Duodenal mucosa (tissue), 2 donors: ENCODE results near the gene LEO1.

Experiments used
- H3K27ac ChIP-seq: one replicate; pipeline ENCODE4 v1.7.0; 2013; ENCODE audit warnings: low read depth, low read length
- H3K27me3 ChIP-seq, 2 donors: one replicate each; pipeline ENCODE4 v1.7.0; 2013; ENCODE audit warnings: low read length in 2 of 2, control low read depth in 1 of 2; ENCODE audit not compliant: insufficient read depth in 2 of 2, control insufficient read depth in 1 of 2
- H3K36me3 ChIP-seq, 2 donors: one replicate each; pipeline ENCODE4 v1.7.0; 2013; ENCODE audit warnings: low read length in 2 of 2, control low read depth in 1 of 2; ENCODE audit not compliant: insufficient read depth in 2 of 2, control insufficient read depth in 1 of 2
- H3K4me1 ChIP-seq, 2 donors: one replicate each; pipeline ENCODE4 v1.7.0; 2013; ENCODE audit warnings: low read length in 2 of 2, control low read depth in 1 of 2; ENCODE audit not compliant: insufficient read depth in 2 of 2, control insufficient read depth in 1 of 2
- H3K4me3 ChIP-seq, 2 donors: one replicate each; pipeline ENCODE4 v1.7.0; 2013; ENCODE audit warnings: low read length in 2 of 2, low read depth in 1 of 2
- H3K9ac ChIP-seq, 2 donors: one replicate each; pipeline ENCODE4 v1.7.0; 2013; ENCODE audit warnings: low read length in 2 of 2, low read depth in 1 of 2
- H3K9me3 ChIP-seq, 2 donors: one replicate each; pipeline ENCODE4 v1.7.0; 2013; ENCODE audit warnings: low read length in 2 of 2, control low read depth in 1 of 2; ENCODE audit not compliant: control insufficient read depth in 1 of 2

The LEO1 gene

GRCh38 chr15:52013151-52013791 is 41.7 kb upstream of the LEO1 start:
- H3K9me3 ChIP-seq = no peaks in the 10 kb centered on the region
- peaks cover 0 to 8% of the 10 kb centered on the region in 2 donors for H3K4me1 ChIP-seq
- H3K4me3 ChIP-seq = no peak overlapping the region
- no peaks in the 10 kb centered on the region for H3K36me3 ChIP-seq
- H3K27ac ChIP-seq = no peak overlapping the region
- H3K9ac ChIP-seq = no peak overlapping the region
- no peaks in the 10 kb centered on the region for H3K27me3 ChIP-seq

GRCh38 chr15:52012210-52012609 is 40.6 kb upstream of the LEO1 start:
- Histone ChIP-seq H3K36me3 (no peaks in the 10 kb centered on the region), H3K9ac (no peak overlapping the region), H3K27me3 (no peaks in the 10 kb centered on the region), H3K27ac (no peak overlapping the region), H3K4me3 (no peak overlapping the region), H3K4me1 (peaks cover 0 to 8% of the 10 kb centered on the region in 2 donors), H3K9me3 (no peaks in the 10 kb centered on the region)

GRCh38 chr15:52011711-52012144 is 40.1 kb upstream of the LEO1 start:
- no peak overlapping the region for H3K27ac ChIP-seq
- H3K4me1 ChIP-seq = peaks cover 5 to 13% of the 10 kb centered on the region in 2 donors
- H3K27me3 ChIP-seq = no peaks in the 10 kb centered on the region
- no peaks in the 10 kb centered on the region for H3K36me3 ChIP-seq
- H3K4me3 ChIP-seq = no peak overlapping the region
- no peaks in the 10 kb centered on the region for H3K9me3 ChIP-seq
- H3K9ac ChIP-seq = no peak overlapping the region

- Histone ChIP-seq H3K9me3 (no peaks in the 10 kb centered on the region), H3K4me3 (no peak overlapping the region), H3K27me3 (no peaks in the 10 kb centered on the region), H3K27ac (no peak overlapping the region), H3K9ac (no peak overlapping the region), H3K4me1 (peaks cover 9 to 21% of the 10 kb centered on the region in 2 donors), H3K36me3 (no peaks in the 10 kb centered on the region)
These were observed 39.3 kb upstream of the LEO1 start for GRCh38 chr15:52010633-52011595.

- Histone ChIP-seq H3K4me1 (peaks cover 9 to 24% of the 10 kb centered on the region in 2 donors), H3K4me3 (no peak overlapping the region), H3K27me3 (no peaks in the 10 kb centered on the region), H3K36me3 (no peaks in the 10 kb centered on the region), H3K27ac (no peak overlapping the region), H3K9me3 (no peaks in the 10 kb centered on the region), H3K9ac (no peak overlapping the region)
These were observed 37.3 kb upstream of the LEO1 start for GRCh38 chr15:52008698-52009434.

- H3K4me3 ChIP-seq = no peak overlapping the region
- no peaks in the 10 kb centered on the region for H3K27me3 ChIP-seq
- H3K27ac ChIP-seq = no peak overlapping the region
- no peak overlapping the region for H3K9ac ChIP-seq
- peaks cover 9 to 24% of the 10 kb centered on the region in 2 donors for H3K4me1 ChIP-seq
- H3K9me3 ChIP-seq = no peaks in the 10 kb centered on the region
- no peaks in the 10 kb centered on the region for H3K36me3 ChIP-seq
These were observed 36.8 kb upstream of the LEO1 start for GRCh38 chr15:52008359-52008697.

- Histone ChIP-seq H3K27me3 (no peaks in the 10 kb centered on the region), H3K9me3 (no peaks in the 10 kb centered on the region), H3K36me3 (no peaks in the 10 kb centered on the region), H3K9ac (no peak overlapping the region), H3K4me3 (no peak overlapping the region), H3K27ac (no peak overlapping the region), H3K4me1 (peaks cover 9 to 24% of the 10 kb centered on the region in 2 donors)
These were observed 35.2 kb upstream of the LEO1 start for GRCh38 chr15:52006702-52007340.

- Histone ChIP-seq H3K9ac (no peak overlapping the region), H3K4me1 (peaks cover 9 to 24% of the 10 kb centered on the region in 2 donors), H3K27ac (no peak overlapping the region), H3K27me3 (no peaks in the 10 kb centered on the region), H3K4me3 (no peak overlapping the region), H3K9me3 (no peaks in the 10 kb centered on the region), H3K36me3 (no peaks in the 10 kb centered on the region)
These were observed 34.4 kb upstream of the LEO1 start for GRCh38 chr15:52005748-52006701.

GRCh38 chr15:52004806-52005205 is 33.2 kb upstream of the LEO1 start:
- no peak overlapping the region for H3K9ac ChIP-seq
- no peak overlapping the region for H3K4me3 ChIP-seq
- no peak overlapping the region for H3K27ac ChIP-seq
- peaks cover 9 to 24% of the 10 kb centered on the region in 2 donors for H3K4me1 ChIP-seq
- no peaks in the 10 kb centered on the region for H3K9me3 ChIP-seq
- no peaks in the 10 kb centered on the region for H3K36me3 ChIP-seq
- no peaks in the 10 kb centered on the region for H3K27me3 ChIP-seq
